ENCODE results near the gene FLT3LG. TPM values are rescaled to one million over a fixed set of nuclear protein-coding genes. Genes with fewer than 3 reads are reported as not detected.
A peak's percentile ranks its signal among the peaks of the same experiment; 100 is the strongest.
"Not testable (repeated sequence)": the region's sequence is repeated elsewhere in the genome, so short reads cannot be mapped to it uniquely, and the experiment has no call there.

FLT3LG gene
- total RNA-seq, 1 experiment from 2014 or later = 0.55 TPM

DNA sequence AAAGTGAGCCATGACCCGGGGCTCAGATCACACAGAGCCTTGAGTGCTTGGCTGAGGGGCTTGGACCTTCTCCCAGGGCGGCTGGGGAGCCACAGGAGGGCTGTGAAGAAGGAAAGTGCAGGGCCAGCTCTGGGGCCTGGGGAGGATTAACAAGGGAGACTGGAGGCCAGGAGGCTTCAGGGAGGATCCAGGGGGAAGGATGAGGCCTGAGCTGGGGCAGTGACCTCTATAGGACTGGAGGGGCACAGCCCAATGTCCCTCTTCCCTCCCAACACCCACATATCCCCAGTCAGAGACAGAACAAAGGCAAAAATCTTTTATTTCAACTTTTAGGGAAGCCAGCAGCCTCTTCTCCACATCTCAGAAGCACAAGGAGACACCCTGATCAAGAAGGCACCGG lies 28.0 kb upstream of the FLT3LG start:
- Histone ChIP-seq H3K4me3 (ENCODE audit: insufficient read depth, low read depth, low read length) (no peak overlapping the region), H3K27me3 (ENCODE audit: control insufficient read depth, insufficient read depth, low read length) (peaks cover 10% of the 10 kb centered on the region), H3K36me3 (replicated peaks; ENCODE audit: control insufficient read depth, insufficient read depth, low read length) (peaks cover 7% of the 10 kb centered on the region)
- DNase-seq = no peak

DNA sequence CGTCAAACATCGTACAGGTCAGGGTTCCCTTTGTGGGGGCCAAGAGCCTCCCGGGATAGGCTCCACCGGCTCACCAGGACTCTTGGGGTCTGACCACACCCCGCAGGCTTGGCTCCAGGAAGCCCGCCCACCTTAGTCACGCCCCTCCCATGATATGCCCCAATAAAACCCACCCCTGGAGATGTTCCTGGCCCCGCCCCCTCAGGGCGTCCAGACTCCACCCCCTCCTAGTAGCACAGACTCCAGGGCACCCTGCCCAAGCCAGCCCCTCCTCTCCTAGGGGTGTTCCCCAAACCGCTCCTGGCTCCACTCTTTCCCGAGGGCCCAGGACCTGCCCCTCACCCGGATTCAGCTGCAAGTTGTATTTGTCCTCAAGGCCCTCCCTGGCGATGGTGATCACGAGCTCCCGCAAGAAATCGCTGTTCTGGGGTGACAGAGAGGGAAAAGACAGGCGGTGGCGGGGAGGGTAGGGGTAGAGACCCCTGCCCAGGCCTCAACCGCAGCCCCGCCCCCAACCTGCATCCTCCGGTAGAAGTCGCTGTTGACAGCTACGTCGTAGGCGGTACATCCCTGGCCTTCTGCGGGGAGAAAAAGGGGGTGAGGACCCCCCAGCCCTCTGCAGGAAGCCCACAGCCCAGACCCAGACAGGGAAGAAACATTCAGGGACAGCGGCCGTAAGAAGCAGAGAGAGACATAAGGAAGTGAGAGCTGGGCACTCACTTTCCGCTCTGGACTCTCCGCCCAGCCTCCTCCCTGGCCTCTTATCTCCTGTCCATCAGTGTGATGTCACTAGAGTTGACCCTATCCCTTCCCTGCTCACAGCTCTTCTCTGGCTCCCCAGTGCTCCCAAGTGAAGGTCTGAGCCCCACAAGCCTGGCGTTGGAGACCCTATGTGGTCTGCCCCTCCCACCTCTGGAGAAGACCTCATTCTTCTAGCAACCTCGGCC lies 26.3 kb upstream of the FLT3LG start:
- Histone ChIP-seq H3K36me3 (replicated peaks; ENCODE audit: control insufficient read depth, insufficient read depth, low read length) (peaks cover 7% of the 10 kb centered on the region), H3K4me3 (ENCODE audit: insufficient read depth, low read depth, low read length) (no peak overlapping the region), H3K27me3 (ENCODE audit: control insufficient read depth, insufficient read depth, low read length) (no peaks in the 10 kb centered on the region)
- peak; percentile 93 for DNase-seq

DNA sequence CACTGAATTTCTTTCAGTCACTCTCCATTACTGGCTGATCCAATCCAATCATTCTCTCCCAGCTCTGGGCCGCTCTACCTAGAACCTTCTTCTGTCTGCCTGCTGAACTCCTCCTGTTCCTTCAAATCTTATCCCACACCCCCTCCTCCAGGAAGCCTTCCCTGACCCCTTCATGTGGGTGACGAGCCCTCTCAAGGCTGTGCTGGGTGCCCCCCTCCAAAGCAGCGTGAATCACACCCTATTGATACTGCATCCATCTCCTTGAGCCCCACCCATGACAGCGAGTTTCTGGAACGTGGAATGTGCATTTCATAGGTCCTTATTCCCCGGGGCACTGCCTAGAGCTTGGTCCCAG lies 25.6 kb upstream of the FLT3LG start:
- DNase-seq = peak; percentile 13
- H3K4me3 ChIP-seq (ENCODE audit: insufficient read depth, low read depth, low read length) = no peak overlapping the region
- H3K36me3 ChIP-seq (replicated peaks; ENCODE audit: control insufficient read depth, insufficient read depth, low read length) = peaks cover 7% of the 10 kb centered on the region
- H3K27me3 ChIP-seq (ENCODE audit: control insufficient read depth, insufficient read depth, low read length) = no peaks in the 10 kb centered on the region

DNA sequence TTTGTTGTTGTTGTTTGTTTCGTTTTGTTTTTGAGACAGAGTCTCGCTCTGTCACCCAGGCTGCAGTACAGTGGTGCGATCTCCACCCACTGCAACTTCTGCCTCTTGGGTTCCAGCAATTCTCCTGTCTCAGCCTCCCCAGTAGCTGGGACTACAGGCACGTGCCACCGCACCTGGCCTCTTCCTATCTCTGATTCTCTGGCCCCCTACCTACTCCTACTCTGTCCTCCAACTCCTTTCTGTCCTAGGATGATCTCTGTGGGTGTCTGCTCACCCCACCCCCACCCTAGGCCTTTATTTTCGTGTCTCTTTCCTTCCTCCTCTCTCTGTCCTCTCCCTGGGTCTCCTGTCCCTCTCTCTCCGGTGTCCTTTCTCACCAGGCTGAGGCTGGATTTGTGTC lies 23.6 kb upstream of the FLT3LG start:
- Histone ChIP-seq H3K36me3 (replicated peaks; ENCODE audit: control insufficient read depth, insufficient read depth, low read length) (peaks cover 7% of the 10 kb centered on the region), H3K4me3 (ENCODE audit: insufficient read depth, low read depth, low read length) (no peak overlapping the region), H3K27me3 (ENCODE audit: control insufficient read depth, insufficient read depth, low read length) (no peaks in the 10 kb centered on the region)
- peak; percentile 3 for DNase-seq

- DNase-seq = peak; percentile 93
- Histone ChIP-seq H3K27me3 (ENCODE audit: control insufficient read depth, insufficient read depth, low read length) (no peaks in the 10 kb centered on the region), H3K36me3 (replicated peaks; ENCODE audit: control insufficient read depth, insufficient read depth, low read length) (peaks cover 6% of the 10 kb centered on the region), H3K4me3 (ENCODE audit: insufficient read depth, low read depth, low read length) (peak within 1 kb of the TSS; percentile 93)
Measured at GRCh38 chr19:49451430-49452181, 22.4 kb upstream of the FLT3LG start, which contains the start of gene PIH1D1. Gene PIH1D1, minus strand, starts transcription at chr19:49451814. Its CDS starts 240 bp downstream, at chr19:49451574.

DNA sequence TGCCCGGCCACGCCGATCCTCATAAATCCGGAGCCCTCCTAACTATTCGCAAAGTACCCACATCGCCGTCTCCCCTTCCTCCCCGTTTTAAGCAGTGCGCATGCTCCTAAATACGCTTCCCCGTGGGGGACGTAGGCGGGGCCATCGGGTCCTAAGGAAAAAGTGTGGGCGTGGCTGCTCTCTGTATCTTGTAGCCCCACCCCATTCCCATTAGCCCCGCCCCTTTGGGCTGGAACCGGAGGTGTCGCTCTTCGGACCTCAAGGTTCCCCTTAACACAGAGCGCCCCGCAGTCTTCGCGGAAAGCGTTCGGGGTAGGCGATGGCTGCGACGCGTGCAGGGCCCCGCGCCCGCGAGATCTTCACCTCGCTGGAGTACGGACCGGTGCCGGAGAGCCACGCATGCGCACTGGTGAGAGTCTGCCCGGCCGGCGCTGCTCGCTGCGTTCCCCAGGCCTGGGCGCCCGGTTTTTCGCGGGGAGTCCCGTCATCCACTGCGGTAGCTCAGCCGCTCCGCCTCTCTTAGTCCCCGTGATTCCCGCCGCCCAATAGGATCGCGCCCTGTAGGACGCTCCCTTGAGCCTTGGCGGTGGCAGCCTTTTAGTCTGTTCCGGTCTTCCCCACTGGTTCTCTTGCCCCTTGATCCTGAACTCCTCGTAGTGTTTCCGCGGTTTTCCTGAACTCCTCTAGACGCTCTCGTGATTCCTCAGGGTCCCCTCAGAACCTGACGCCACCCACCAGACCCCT lies 20.8 kb upstream of the FLT3LG start, which contains the start of gene ALDH16A1:
TSS of gene ALDH16A1 (plus strand) at position 213 of the 744 bp plus-strand sequence. CDS start at position 320, 107 bp downstream.
- no peaks in the 10 kb centered on the region for H3K27me3 ChIP-seq (ENCODE audit: control insufficient read depth, insufficient read depth, low read length)
- DNase-seq = peak; percentile 97

GRCh38 chr19:49453757-49454240 lies 20.2 kb upstream of the FLT3LG start:
- DNase-seq = no peak
- H3K36me3 ChIP-seq (replicated peaks; ENCODE audit: control insufficient read depth, insufficient read depth, low read length) = peaks cover 2% of the 10 kb centered on the region
- no peaks in the 10 kb centered on the region for H3K27me3 ChIP-seq (ENCODE audit: control insufficient read depth, insufficient read depth, low read length)
- H3K4me3 ChIP-seq (ENCODE audit: insufficient read depth, low read depth, low read length) = peak overlapping the region; percentile 93

More for the DNA sequence above, 20.8 kb upstream of the FLT3LG start, which contains the start of gene ALDH16A1:
- peak within 1 kb of the TSS; percentile 93 for H3K4me3 ChIP-seq (ENCODE audit: insufficient read depth, low read depth, low read length)
- H3K36me3 ChIP-seq (replicated peaks; ENCODE audit: control insufficient read depth, insufficient read depth, low read length) = peaks cover 3% of the 10 kb centered on the region

DNA sequence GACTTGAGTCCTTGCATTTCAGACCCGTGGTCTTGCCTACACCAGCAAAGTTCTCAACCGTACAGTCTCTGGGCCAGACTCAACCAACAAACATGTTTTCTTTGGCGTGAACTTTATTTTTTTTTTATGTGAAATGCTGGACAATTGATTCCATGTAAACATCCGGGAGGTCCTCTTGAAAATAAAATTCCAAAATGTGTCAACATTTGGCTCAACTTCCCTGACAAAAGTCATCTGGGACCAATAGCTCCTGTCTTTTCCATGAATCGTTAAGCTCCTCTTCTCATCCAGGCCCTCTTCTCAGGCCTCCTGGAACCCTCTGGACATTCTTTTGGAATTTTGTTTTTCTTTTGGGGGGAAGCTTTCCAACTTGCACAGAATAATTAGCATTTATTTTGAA lies 18.2 kb upstream of the FLT3LG start:
- Histone ChIP-seq H3K4me3 (ENCODE audit: insufficient read depth, low read depth, low read length) (no peak overlapping the region), H3K27me3 (ENCODE audit: control insufficient read depth, insufficient read depth, low read length) (no peaks in the 10 kb centered on the region), H3K36me3 (replicated peaks; ENCODE audit: control insufficient read depth, insufficient read depth, low read length) (no peaks in the 10 kb centered on the region; the same call in 1 of the 2 replicates)
- no peak for DNase-seq

DNA sequence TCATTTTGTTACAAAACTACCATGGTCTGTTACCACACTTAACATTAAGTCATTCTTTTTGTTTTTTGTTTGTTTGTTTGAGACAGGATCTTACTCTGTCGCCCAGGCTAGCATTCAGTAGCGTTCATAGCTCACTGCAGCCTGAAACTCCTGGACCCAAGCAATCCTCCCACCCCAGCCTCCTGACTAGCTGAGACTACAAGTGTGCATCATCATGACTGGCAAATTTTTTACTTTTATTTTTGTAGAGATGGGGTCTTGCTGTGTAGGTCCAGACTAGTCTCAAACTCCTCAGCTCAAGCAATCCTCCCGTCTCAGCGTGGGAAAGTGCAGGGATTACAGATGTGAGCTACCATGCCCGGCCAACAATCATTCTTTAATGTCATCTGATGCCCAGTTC lies 17.7 kb upstream of the FLT3LG start:
- Histone ChIP-seq H3K27me3 (ENCODE audit: control insufficient read depth, insufficient read depth, low read length) (no peaks in the 10 kb centered on the region), H3K36me3 (replicated peaks; ENCODE audit: control insufficient read depth, insufficient read depth, low read length) (no peaks in the 10 kb centered on the region; the same call in 1 of the 2 replicates), H3K4me3 (ENCODE audit: insufficient read depth, low read depth, low read length) (no peak overlapping the region)
- no peak for DNase-seq

DNA sequence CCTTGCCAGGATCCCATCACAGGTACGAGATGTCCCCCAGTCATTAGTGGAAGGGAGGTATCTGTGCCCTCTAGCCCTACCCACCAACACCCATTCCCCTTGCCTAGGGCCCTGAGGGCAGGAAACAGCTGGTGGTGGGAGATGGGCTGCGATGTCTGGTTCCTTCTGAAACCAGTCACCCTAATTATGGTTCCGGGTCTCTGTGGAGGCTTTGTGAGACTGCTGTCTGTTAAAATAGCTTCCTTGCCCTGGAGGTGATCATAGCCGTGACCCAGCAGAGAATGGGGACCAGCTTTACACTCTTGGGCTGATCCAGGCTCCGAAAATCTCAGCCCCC lies 15.5 kb upstream of the FLT3LG start:
- Histone ChIP-seq H3K36me3 (replicated peaks; ENCODE audit: control insufficient read depth, insufficient read depth, low read length) (no peaks in the 10 kb centered on the region; the same call in 1 of the 2 replicates), H3K4me3 (ENCODE audit: insufficient read depth, low read depth, low read length) (no peak overlapping the region), H3K27me3 (ENCODE audit: control insufficient read depth, insufficient read depth, low read length) (no peaks in the 10 kb centered on the region)
- DNase-seq = peak; percentile 17

DNA sequence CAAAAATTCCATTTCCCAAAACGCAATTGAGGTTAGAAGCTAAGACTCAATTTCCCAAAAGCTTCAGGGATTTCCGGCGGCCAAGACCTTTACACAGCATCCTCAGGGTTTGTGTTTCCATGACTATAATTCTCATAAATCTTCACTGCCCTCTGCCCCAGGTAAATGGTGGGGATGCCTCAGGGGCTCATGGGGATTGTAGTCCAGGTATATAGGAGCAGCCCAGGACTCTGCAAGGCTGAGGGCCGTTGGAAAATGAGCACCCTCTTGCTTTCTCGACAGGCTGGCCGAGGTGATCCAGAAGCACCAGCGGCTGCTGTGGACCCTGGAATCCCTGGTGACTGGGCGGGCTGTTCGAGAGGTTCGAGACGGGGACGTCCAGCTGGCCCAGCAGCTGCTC lies 14.6 kb upstream of the FLT3LG start:
- no peaks in the 10 kb centered on the region for H3K27me3 ChIP-seq (ENCODE audit: control insufficient read depth, insufficient read depth, low read length)
- H3K36me3 ChIP-seq (replicated peaks; ENCODE audit: control insufficient read depth, insufficient read depth, low read length) = no peaks in the 10 kb centered on the region; the same call in 1 of the 2 replicates
- H3K4me3 ChIP-seq (ENCODE audit: insufficient read depth, low read depth, low read length) = no peak overlapping the region
- peak; percentile 54 for DNase-seq

GRCh38 chr19:49461130-49461529 lies 12.9 kb upstream of the FLT3LG start:
- not testable (repeated sequence) for H3K36me3 ChIP-seq (replicated peaks; ENCODE audit: control insufficient read depth, insufficient read depth, low read length); H3K27me3 ChIP-seq (ENCODE audit: control insufficient read depth, insufficient read depth, low read length); DNase-seq; H3K4me3 ChIP-seq (ENCODE audit: insufficient read depth, low read depth, low read length)

- Histone ChIP-seq H3K36me3 (replicated peaks; ENCODE audit: control insufficient read depth, insufficient read depth, low read length) (no peaks in the 10 kb centered on the region; the same call in none of the 2 replicates), H3K27me3 (ENCODE audit: control insufficient read depth, insufficient read depth, low read length) (no peaks in the 10 kb centered on the region), H3K4me3 (ENCODE audit: insufficient read depth, low read depth, low read length) (no peak overlapping the region)
- peak; percentile 69 for DNase-seq
Measured at GRCh38 chr19:49461656-49462055, 12.4 kb upstream of the FLT3LG start.

- Histone ChIP-seq H3K27me3 (ENCODE audit: control insufficient read depth, insufficient read depth, low read length) (no peaks in the 10 kb centered on the region), H3K4me3 (ENCODE audit: insufficient read depth, low read depth, low read length) (no peak overlapping the region), H3K36me3 (replicated peaks; ENCODE audit: control insufficient read depth, insufficient read depth, low read length) (no peaks in the 10 kb centered on the region; the same call in none of the 2 replicates)
- peak; percentile 46 for DNase-seq
Measured at GRCh38 chr19:49462492-49462891, 11.5 kb upstream of the FLT3LG start.
